ENCODE measurements around the gene COPG1.
A peak's percentile ranks its signal among the peaks of the same experiment; 100 is the strongest.
"Not testable (repeated sequence)": the region's sequence is repeated elsewhere in the genome, so short reads cannot be mapped to it uniquely, and the experiment has no call there.

COPG1 gene

GRCh38 chr3:129245641-129246306 is 3.6 kb upstream of the COPG1 start:
- DNase-seq, result peak; percentile 86

DNA sequence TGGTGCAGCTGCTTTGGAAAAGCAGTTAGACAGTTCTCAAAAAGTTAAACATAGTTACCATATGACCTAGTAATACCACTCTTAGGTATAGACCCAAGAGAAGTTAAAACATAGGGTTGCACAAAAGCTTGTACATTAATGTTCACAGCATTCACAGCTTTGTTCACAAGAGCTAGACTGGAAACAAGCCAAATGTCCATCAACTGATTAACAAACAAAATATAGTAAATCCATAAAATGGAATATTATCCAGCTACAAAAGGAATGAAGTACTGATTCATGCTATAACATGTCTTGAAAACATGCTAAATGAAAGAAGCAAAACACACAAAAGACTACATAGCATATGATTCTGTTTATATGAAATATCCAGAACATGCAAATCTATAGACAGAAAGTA is 2.8 kb upstream of the COPG1 start:
- no peak for DNase-seq

DNA sequence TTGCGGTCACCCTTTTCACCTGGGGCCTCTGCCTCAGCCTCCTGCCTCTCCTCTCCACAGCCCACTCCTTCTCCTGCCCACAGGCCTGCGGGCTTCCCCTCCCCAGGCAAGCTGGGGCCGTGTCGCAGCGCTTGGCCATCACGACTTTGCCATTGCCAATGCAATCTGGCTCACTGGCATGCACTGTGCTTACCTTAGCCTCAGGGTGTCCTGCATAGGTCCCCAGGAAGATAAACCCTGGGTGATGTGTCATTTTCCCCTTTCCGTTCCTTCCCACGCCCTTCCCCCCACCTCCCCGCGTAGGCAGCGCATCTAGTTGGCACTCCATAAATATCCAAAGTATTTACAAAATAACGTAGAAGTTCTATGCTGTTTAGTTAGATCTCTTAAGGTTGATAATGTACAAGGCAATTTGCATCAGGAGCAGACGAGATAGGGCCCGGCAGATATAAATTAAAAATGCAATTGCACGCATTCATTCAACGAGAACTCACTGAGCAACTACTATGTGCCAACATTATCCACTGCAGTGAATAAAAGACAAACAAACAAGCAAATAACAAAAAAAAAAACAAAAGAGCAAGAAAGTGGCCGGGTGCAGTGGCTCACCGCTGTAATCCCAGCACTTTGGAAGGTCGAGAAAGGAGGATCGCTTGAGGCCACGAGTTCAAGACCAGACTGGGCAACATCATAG is 973 bp upstream of the COPG1 start:
- DNase-seq, result no peak

- DNase-seq, result no peak
Measured at GRCh38 chr3:129252748-129253147, 3.3 kb downstream of the COPG1 start.

- no peak for DNase-seq
Measured at GRCh38 chr3:129254536-129255230, 5.3 kb downstream of the COPG1 start.

DNA sequence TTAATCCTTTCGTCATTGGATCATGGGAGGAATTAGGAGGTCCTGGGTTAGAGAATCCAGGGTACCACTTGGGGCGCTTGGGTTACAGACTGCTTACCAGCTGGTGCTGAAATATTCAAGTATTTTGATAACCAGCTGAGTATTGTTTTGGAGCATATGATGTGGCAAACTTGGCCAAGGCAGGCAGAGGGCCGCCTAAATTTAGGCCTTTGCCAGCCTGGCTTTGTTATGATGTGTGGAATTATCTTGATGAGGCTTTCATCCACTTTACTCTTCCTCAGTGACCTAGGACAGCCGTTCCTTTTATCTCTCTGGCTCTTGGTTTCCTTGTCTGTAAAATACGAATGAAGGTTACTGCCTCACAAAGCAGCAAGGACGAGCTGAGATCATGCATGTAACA is 6.9 kb downstream of the COPG1 start:
- DNase-seq, result no peak

- no peak for DNase-seq
Measured at GRCh38 chr3:129257609-129258008, 8.2 kb downstream of the COPG1 start.

- DNase-seq, result no peak
Measured at GRCh38 chr3:129259612-129260477, 10.4 kb downstream of the COPG1 start.

DNA sequence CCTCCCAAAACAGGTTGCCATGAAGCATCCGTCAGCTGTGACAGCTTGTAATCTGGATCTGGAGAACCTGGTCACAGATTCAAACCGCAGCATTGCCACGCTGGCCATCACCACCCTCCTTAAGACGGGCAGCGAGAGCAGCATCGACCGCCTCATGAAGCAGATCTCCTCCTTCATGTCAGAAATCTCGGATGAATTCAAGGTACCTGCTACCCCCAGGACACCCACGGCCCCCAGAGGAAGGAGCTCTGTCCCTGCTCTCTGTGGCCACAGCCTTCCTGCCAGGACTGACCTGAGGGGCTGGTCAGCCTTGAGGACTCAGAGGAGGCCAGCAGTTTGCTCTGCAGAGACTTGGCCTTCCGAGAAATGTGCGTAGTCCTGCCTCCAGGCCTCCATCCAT is 11.2 kb downstream of the COPG1 start:
- no peak for DNase-seq

DNA sequence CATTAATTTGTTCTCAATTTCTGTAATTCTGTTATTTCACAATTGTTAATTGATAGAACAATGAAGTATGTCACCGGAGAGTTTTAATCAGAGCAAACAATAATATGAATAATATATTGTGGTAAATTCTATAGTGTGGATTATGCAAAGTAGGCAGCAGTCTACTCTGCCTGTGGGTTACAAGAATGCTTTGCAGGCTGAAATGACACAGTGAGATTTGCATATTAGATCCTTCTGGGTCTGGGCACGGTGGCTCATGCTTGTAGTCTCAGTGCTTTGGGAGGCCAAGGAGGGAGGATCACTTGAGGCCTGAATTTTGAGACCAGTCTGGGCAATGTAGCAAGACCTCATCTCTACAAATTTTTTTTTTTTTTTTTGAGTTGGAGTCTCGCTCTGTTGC is 12.5 kb downstream of the COPG1 start:
- no peak for DNase-seq

- no peak for DNase-seq
Measured at GRCh38 chr3:129263161-129263910, 13.9 kb downstream of the COPG1 start.

GRCh38 chr3:129264994-129265393 is 15.6 kb downstream of the COPG1 start:
- not testable (repeated sequence) for DNase-seq

DNA sequence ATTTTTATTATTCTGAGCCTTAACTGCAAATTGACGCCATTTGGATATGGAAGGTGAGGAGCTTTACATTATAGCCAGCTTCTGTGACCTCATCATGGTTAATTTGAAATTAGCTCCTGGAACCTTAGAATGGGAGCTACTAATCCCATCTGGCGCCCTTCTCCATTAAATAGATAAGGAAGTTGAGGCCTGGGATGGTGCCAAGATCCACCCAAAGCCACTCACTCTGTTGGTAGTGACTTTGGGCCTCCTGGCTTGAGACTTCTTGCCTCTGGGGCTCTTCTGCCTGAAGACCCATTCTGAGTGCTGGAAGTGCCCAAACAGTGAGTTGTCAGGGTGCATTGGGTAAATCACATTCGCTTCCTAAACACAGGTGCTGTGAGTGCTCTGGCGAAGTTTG is 17.2 kb downstream of the COPG1 start:
- DNase-seq, result no peak

- no peak for DNase-seq
Measured at GRCh38 chr3:129268396-129268795, 19.0 kb downstream of the COPG1 start.

- DNase-seq, result no peak
Measured at GRCh38 chr3:129271674-129272073, 22.3 kb downstream of the COPG1 start.

DNA sequence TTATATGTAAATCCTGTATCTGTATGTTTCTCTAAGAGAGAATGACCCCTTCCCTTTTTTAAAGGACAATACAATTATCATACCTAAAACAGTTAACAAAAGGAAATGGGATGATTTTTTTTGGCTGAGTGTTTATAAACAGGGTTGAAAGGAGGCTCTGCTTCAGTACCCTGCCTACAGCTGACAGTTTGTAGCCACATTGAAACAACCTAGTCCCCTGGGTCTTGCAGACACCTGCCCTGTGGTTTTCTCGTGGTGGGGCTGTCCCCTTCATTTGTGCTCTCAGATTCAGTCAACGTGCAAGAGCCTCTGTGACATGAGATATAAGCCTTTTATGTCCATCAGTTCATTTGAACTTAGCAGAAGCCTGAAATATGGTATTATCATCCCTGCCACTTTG is 27.0 kb downstream of the COPG1 start:
- no peak for DNase-seq

DNA sequence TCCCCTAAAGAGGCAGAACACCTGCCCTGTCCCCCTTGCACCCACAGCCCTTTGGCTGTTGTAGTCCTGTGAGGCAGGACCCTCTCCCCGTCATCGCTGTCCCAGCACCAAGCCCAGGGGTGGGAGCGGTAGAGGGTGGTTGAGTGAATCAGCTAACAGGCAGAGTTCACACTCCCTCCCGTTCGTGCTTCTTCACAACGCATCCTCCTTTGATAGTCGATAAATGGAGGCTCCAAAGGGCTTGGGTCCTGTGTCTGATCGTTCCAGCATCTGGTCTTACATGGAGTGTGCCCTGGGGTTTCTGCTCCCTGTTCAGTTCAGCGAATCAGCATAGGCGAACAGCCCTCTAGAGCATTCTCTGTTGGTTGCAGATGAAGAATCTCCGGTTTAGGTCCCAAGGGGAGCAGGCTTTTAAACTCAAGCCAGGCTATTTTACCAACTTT is 28.4 kb downstream of the COPG1 start:
- peak; percentile 32 for DNase-seq

DNA sequence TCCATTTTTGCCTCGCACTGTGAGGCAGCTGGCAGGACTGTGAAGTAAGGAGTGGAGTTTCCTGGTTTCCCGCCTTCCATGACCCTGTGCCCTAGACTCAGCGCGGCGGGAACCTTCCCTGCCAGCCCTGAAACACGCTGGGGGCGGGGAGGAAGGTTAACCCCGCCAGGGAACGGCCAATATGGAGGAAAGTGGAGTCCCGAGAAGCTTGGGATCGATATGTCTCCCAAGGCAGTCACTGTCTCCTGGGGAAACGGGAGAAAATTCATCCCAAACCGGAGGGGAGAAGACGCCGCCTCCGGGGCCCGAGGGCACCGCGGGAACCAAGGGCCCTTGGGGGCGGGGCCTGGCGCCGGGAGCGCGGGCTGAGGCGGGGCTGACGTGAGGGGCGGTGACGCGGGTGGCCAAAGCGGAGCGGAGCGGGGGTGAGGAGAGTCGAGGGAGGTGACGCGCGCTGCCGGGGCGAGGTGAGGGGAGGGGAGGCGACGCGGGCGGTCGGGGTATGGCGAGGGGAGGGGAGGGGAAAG is 29.1 kb downstream of the COPG1 start, which contains the start of gene HMCES:
TSS of gene HMCES (plus strand) at position 432 of the 527 bp plus-strand sequence. CDS start 863 bp downstream, outside the sequence.
- DNase-seq, result peak; percentile 83

DNA sequence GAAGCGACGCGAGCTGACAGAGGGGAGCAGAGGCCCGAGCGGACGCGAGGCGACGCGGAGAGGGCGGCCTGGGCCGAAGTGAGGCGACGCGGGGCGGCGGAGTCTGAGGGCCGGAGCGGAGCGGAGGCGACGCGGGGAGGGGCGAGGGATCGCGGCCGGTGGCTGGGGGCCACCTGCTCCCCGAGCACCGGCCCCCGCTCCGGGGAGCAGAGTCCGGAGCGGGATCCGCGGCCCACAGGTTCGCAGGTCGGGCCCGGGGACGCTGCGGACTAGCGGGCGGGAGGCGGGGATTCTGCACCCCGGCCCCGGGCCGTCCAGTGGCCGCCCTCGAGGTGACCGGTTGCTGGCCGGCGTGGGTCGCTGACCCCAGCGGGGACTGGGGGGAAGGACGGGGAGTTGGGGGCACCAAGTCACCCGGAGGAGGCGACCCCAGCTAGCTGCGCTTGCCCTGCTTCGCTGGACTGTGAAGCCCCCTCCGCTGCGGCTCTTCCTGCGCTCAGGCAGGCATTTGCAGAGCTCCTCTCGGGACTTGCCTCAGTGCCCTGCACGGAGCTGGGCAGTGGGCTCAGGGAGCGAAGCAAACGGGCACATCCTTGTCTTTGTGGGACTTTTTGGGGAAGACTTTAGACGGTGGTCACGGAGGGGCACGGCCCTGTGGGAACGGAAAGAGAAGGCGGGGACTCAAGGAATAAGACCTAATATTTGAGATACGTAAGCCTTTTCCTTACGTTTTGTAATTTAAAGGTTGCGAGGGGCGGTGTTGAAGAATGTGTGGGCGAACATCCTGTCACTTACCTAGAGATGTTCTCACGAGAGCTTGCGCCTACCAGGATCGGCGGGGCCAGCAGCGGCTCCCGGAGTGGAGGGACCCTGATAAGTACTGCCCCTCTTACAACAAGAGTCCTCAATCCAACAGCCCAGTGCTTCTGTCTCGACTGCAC is 29.8 kb downstream of the COPG1 start:
- peak; percentile 53 for DNase-seq

- no peak for DNase-seq
Measured at GRCh38 chr3:129280183-129280582, 30.8 kb downstream of the COPG1 start.

DNA sequence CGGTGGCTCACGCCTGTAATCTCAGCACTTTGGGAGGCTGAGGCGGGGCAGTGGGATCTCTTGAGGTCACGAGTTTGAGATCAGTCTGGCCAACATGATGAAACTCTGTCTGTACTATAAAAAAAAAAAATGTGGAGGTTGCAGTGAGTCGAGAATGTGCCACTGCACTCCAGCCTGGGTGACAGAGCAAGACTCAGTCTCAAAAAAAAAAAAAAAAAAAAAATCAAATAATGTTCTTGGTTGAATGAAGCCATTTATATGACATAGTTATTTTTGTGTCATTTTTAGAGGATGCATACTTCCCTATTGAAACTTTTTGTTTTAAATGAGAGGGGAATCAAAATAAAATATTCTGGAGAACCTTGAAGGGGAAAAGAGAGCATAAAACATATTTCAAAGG is 32.3 kb downstream of the COPG1 start:
- DNase-seq, result no peak
